Cardiac muscle cell (in vitro differentiated cells and primary cell): ENCODE data around the gene SH3RF3. TPM values are rescaled to one million over a fixed set of nuclear protein-coding genes. Genes with fewer than 3 reads are reported as not detected.
"Not testable (repeated sequence)": the region's sequence is repeated elsewhere in the genome, so short reads cannot be mapped to it uniquely, and the experiment has no call there.

ENCODE experiments used
- DNase-seq, 2 donors: peaks; one replicate each; pipeline versions ENCODE4 v3.0.0 to v3.0.0-alpha.2; 2010 to 2017; ENCODE audit warnings: low read depth in 1 of 2, low spot score in 1 of 2
- H3K27ac ChIP-seq: fragments of 200-600 bp; sonication (generic); 2 replicates; pipeline ENCODE4 v1.5.1; 2016
- H3K27me3 ChIP-seq: fragments of 200-600 bp; sonication (generic); 2 replicates; pipeline ENCODE4 v1.6.0; 2016; ENCODE audit warnings: control low read depth
- H3K36me3 ChIP-seq: fragments of 200-600 bp; sonication (generic); 2 replicates; pipeline ENCODE4 v1.5.1; 2016; ENCODE audit warnings: control low read depth
- H3K4me1 ChIP-seq: fragments of 200-600 bp; sonication (generic); 2 replicates; pipeline ENCODE4 v1.8.1; 2017; ENCODE audit warnings: low read depth, mild to moderate bottlenecking, mixed run types
- H3K4me3 ChIP-seq: fragments of 200-600 bp; sonication (generic); 2 replicates; pipeline ENCODE4 v1.5.1; 2016; ENCODE audit warnings: mild to moderate bottlenecking
- H3K9me3 ChIP-seq: fragments of 200-600 bp; sonication (generic); 2 replicates; pipeline ENCODE4 v1.5.1; 2017; ENCODE audit warnings: low read depth, mild to moderate bottlenecking, control low read depth
- CTCF ChIP-seq: IDR thresholded peaks from 2 replicates; pipeline ENCODE4 v1.5.1; 2012; ENCODE audit warnings: low read depth, mild to moderate bottlenecking, low read length
- polyA plus RNA-seq: library from polyadenylated mRNA; unstranded; fragments of >200 nt; fragmentation: Nextera tagmentation; extraction: Ambion mirVana; gene quantifications from 2 replicates; pipeline ENCODE4 v1.2.1, GENCODE V29; 2016
- total RNA-seq: library from RNA; depleted of rRNA; stranded (reverse); fragments of >200 nt; gene quantifications from 2 replicates; pipeline ENCODE4 v1.2.3, GENCODE V29; 2016

Gene SH3RF3
- total and polyA plus RNA-seq, 2 experiments from 2014 or later, result 1.2 to 1.7 TPM

DNA sequence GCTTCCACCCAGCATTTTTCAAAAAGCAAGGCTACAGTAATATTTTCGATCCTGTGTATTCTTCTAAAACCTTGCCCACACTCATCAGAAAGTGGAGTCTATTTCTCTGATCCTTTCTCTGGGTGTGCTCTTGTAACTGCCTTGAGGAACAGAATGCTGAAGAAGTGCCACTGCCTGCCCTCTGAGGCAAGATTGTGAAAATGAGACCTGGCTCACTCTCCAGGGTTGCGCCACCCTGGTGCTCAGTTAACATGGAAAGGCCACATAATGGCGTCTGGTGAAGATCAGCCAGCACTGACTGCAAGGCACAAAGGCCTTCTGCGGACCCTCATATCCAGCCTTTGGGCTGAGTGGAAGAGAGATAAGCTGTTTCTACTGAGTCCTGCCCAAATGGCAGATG, 11.2 kb upstream of the SH3RF3 start:
- Histone ChIP-seq H3K27me3 (peaks cover 7% of the 10 kb centered on the region), H3K27ac (no peak overlapping the region), H3K9me3 (no peaks in the 10 kb centered on the region), H3K4me3 (no peak overlapping the region), H3K4me1 (no peaks in the 10 kb centered on the region), H3K36me3 (no peaks in the 10 kb centered on the region)
- no peak for TF ChIP-seq CTCF
- no peak for DNase-seq

DNA sequence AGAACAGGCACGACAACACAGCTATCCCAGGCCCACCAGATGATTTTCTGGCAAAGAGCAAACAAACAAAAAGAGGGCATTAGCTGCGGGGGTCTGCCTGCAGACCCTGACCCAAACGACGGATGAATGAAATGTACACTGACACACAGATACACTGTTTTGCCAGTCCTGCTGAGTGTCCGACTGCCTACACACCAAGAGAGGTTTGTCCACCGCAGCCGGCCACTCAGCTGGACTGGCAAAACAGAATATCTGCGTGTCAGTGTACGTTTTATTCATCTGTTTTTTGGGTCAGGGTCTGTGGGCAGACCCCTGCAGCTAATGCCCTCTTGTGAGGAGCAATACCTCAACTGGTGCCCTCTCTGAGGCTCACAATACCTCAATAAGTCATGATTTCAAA, 10.7 kb upstream of the SH3RF3 start:
- Histone ChIP-seq H3K27me3 (peaks cover 7% of the 10 kb centered on the region), H3K36me3 (no peaks in the 10 kb centered on the region), H3K4me1 (no peaks in the 10 kb centered on the region), H3K27ac (no peak overlapping the region), H3K4me3 (no peak overlapping the region), H3K9me3 (no peaks in the 10 kb centered on the region)
- no peak for TF ChIP-seq CTCF
- no peak for DNase-seq

DNA sequence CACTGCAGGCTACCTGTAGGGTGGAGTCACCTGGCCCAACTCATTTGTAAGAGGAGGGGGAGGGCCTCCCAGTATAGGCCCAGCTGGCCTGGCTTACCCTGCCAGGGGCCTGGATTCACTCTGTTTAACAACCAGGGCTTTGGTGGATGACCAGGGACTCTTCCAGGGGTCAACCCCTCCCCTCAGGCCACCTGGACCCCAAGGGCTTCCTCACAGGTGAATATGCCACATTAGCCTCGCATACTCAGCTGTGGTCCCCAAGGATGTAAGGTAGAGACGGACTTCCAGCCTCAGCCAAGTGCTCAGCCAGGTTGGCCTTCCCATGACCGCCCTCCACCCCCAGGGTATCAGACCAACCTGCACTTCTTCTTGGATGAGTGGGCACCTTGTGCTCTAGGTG, 8.8 kb upstream of the SH3RF3 start:
- no peak for TF ChIP-seq CTCF
- Histone ChIP-seq H3K4me1 (no peaks in the 10 kb centered on the region), H3K27me3 (peaks cover 7% of the 10 kb centered on the region), H3K9me3 (no peaks in the 10 kb centered on the region), H3K4me3 (no peak overlapping the region), H3K27ac (no peak overlapping the region), H3K36me3 (no peaks in the 10 kb centered on the region)
- DNase-seq, result no peak

- not testable (repeated sequence) for DNase-seq, H3K4me3 ChIP-seq, H3K27me3 ChIP-seq, H3K36me3 ChIP-seq, H3K9me3 ChIP-seq, H3K4me1 ChIP-seq, H3K27ac ChIP-seq
Measured at GRCh38 chr2:109120686-109121085, 8.3 kb upstream of the SH3RF3 start.

- no peaks in the 10 kb centered on the region for H3K9me3 ChIP-seq
- H3K27ac ChIP-seq, result no peak overlapping the region
- H3K4me1 ChIP-seq, result no peaks in the 10 kb centered on the region
- no peak for DNase-seq
- TF ChIP-seq CTCF, result no peak
- H3K27me3 ChIP-seq, result peaks cover 23% of the 10 kb centered on the region
- H3K36me3 ChIP-seq, result no peaks in the 10 kb centered on the region
- no peak overlapping the region for H3K4me3 ChIP-seq
Measured at GRCh38 chr2:109123586-109124201, 5.3 kb upstream of the SH3RF3 start.

GRCh38 chr2:109124982-109125592, 3.9 kb upstream of the SH3RF3 start:
- TF ChIP-seq CTCF, result no peak
- Histone ChIP-seq H3K4me3 (no peak overlapping the region), H3K27ac (no peak overlapping the region), H3K4me1 (no peaks in the 10 kb centered on the region), H3K36me3 (no peaks in the 10 kb centered on the region), H3K27me3 (peaks cover 37% of the 10 kb centered on the region), H3K9me3 (no peaks in the 10 kb centered on the region)
- no peak for DNase-seq
